B cell (primary cell): ENCODE results near the gene PLEKHG4B. TPM values are rescaled to one million over a fixed set of nuclear protein-coding genes. Genes with fewer than 3 reads are reported as not detected.

Experiments
- ATAC-seq: fragments of 200-7000 bp; cut with Tn5 transposase; one replicate; pipeline ENCODE4 v1.10.0; 2021; ENCODE audit warnings: low read depth, mild to moderate bottlenecking, moderate number of reproducible peaks, moderate library complexity
- CTCF ChIA-PET: fragments of 350-600 bp; sonication (Branson Sonifier 250); formaldehyde crosslinking; loops from one replicate; lab custom pipeline; 2021; ENCODE audit warnings: antibody characterized with exemption, inconsistent platforms; lab: Charles Lee
- POLR2A ChIA-PET: fragments of 350-600 bp; sonication (Branson Sonifier 250); formaldehyde crosslinking; loops from one replicate; lab custom pipeline; 2021; ENCODE audit warnings: antibody characterized with exemption; lab: Charles Lee
- DNase-seq: peaks from one replicate; pipeline ENCODE4 v3.0.0; 2013
- H2AFZ ChIP-seq: 2 replicates; pipeline ENCODE4 v1.6.1; 2012; ENCODE audit warnings: mild to moderate bottlenecking, low read depth, low read length; ENCODE audit not compliant: insufficient read depth, poor library complexity, severe bottlenecking
- H3K27ac ChIP-seq, 2 donors: 1 replicate in 1 of 2; 2 replicates in 1 of 2; pipeline ENCODE4 v1.5.1; 2012 to 2013; ENCODE audit warnings: low read length in 2 of 2, mild to moderate bottlenecking in 2 of 2, moderate library complexity in 1 of 2
- H3K27me3 ChIP-seq, 4 experiments: fragments of 200-600 bp in 1 of 4; sonication (generic) in 1 of 4; replicated peaks in 1 of 4; 1 replicate in 2 of 4; 2 replicates in 2 of 4; pipeline versions ENCODE4 v1.6.1 to v1.7.0; 2013 to 2016; ENCODE audit warnings: low read length in 3 of 4, mild to moderate bottlenecking in 2 of 4, mixed read lengths in 1 of 4, moderate library complexity in 1 of 4; ENCODE audit not compliant: insufficient read depth in 4 of 4, control insufficient read depth in 3 of 4; ENCODE audit errors: control extremely low read depth in 1 of 4
- H3K36me3 ChIP-seq, 2 experiments: replicated peaks in 1 of 2; 1 replicate in 1 of 2; 2 replicates in 1 of 2; pipeline versions ENCODE4 v1.6.1 to v1.7.1; 2013; ENCODE audit warnings: low read length in 1 of 2; ENCODE audit not compliant: insufficient read depth in 2 of 2, control insufficient read depth in 1 of 2; ENCODE audit errors: control extremely low read depth in 1 of 2, extremely low read depth in 1 of 2
- H3K4me1 ChIP-seq, 2 donors: fragments of 200-600 bp in 1 of 2; sonication (generic) in 1 of 2; 1 replicate in 1 of 2; 2 replicates in 1 of 2; pipeline versions ENCODE4 v1.5.1 to v1.6.1; 2013 to 2017; ENCODE audit warnings: low read length in 2 of 2; ENCODE audit not compliant: control insufficient read depth in 2 of 2, insufficient read depth in 2 of 2
- H3K4me2 ChIP-seq: replicated peaks from 2 replicates; pipeline ENCODE3; 2012; ENCODE audit warnings: mild to moderate bottlenecking, low read depth, low read length; ENCODE audit not compliant: poor library complexity, severe bottlenecking
- H3K4me3 ChIP-seq, 5 experiments: fragments of 200-600 bp in 1 of 5; sonication (generic) in 1 of 5; 1 replicate in 3 of 5; 2 replicates in 2 of 5; pipeline versions ENCODE4 v1.5.1 to v1.7.0; 2011 to 2016; ENCODE audit warnings: low read length in 4 of 5, mild to moderate bottlenecking in 4 of 5, low read depth in 2 of 5, control low read depth in 1 of 5, moderate library complexity in 1 of 5; ENCODE audit not compliant: insufficient read depth in 1 of 5; ENCODE audit errors: control extremely low read depth in 1 of 5, extremely low read depth in 1 of 5
- H3K79me2 ChIP-seq: fragments of 200-600 bp; sonication (generic); one replicate; pipeline ENCODE4 v1.6.0; 2016; ENCODE audit warnings: low read length; ENCODE audit not compliant: control insufficient read depth, insufficient read depth
- H3K9ac ChIP-seq: fragments of 200-600 bp; sonication (generic); 2 replicates; pipeline ENCODE4 v1.6.1; 2017; ENCODE audit warnings: mild to moderate bottlenecking, low read length, moderate library complexity
- H3K9me3 ChIP-seq, 3 donors: one replicate each; pipeline versions ENCODE4 v1.6.1 to v1.7.1; 2013; ENCODE audit warnings: low read length in 2 of 3; ENCODE audit not compliant: control insufficient read depth in 2 of 3, insufficient read depth in 1 of 3; ENCODE audit errors: control extremely low read depth in 1 of 3
- H4K20me1 ChIP-seq: 2 replicates; pipeline ENCODE4 v1.6.0; 2012; ENCODE audit warnings: mild to moderate bottlenecking, low read length; ENCODE audit not compliant: insufficient read depth, control insufficient read depth, poor library complexity, severe bottlenecking
- H3K27ac Mint-ChIP-seq: one replicate; pipeline ENCODE4 v1.8.0; 2021; ENCODE audit warnings: mixed read lengths
- H3K27me3 Mint-ChIP-seq: one replicate; pipeline ENCODE4 v1.8.0; 2021; ENCODE audit warnings: mixed read lengths
- H3K4me1 Mint-ChIP-seq: one replicate; pipeline ENCODE4 v1.8.0; 2021; ENCODE audit warnings: mixed read lengths
- H3K4me3 Mint-ChIP-seq: one replicate; pipeline ENCODE4 v1.8.0; 2021; ENCODE audit warnings: mixed read lengths
- H3K9me3 Mint-ChIP-seq: one replicate; pipeline ENCODE4 v1.8.0; 2022; ENCODE audit warnings: mixed read lengths; ENCODE audit not compliant: insufficient read depth
- EZH2 ChIP-seq: IDR thresholded peaks from 2 replicates; pipeline ENCODE4 v1.6.1; 2012; ENCODE audit warnings: borderline replicate concordance, low read depth, mild to moderate bottlenecking, moderate library complexity, low read length; ENCODE audit not compliant: insufficient read depth, poor library complexity, severe bottlenecking
- WGBS: methylation state at CpG from one replicate; pipeline ENCODE4 v1.1.5; 2013; ENCODE audit warnings: missing lambda C conversion rate; ENCODE audit not compliant: insufficient coverage; 5-methylcytosine and 5-hydroxymethylcytosine counted together
- intact Hi-C: fragments of 100-400 bp; cut with micrococcal nuclease; formaldehyde crosslinking; loops from one replicate; pipeline ENCODE4 v1.10.0; 2022
- polyA plus RNA-seq: library from polyadenylated mRNA; depleted of rRNA; stranded (reverse); fragments of >200 nt; gene quantifications from 2 replicates; pipeline ENCODE4 v1.2.3, GENCODE V29; 2012
- total RNA-seq, 2 donors: library from RNA; stranded (reverse); fragments of 120-200 nt in 1 of 2; gene quantifications; 1 replicate in 1 of 2; 2 replicates in 1 of 2; pipeline versions ENCODE4 v1.2.3 to v1.2.4, GENCODE V29; 2013 to 2022
- TF ChIP-seq, protein P1 (sequence below): fragments of 200-600 bp; IDR thresholded peaks from one replicate; pipeline ENCODE4 v1.8.0; 2022; ENCODE audit warnings: antibody characterized with exemption, mild to moderate bottlenecking

PLEKHG4B gene
- total and polyA plus RNA-seq, 2 donors (not counting 1 experiment from before 2014, with no cell fraction given) = not detected

DNA sequence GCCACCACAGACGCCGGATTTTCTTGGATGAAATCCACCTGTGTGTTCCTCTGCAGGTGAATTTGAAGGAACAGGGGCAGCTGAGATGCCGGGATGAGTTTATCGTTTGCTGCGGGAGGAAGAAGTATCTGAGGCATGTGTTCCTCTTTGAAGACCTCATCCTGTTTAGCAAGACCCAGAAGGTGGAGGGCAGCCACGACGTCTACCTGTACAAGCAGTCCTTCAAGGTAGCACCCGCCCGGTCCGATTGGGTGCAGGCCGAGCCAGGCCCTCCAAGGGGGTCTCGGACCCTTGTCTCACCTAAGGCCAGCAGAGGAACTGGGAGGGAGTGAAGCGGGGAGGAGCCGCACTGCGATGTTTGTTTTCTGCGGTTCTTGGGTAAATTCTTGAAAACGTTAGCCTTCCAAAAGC is 80.9 kb downstream of the PLEKHG4B start:
- Mint-ChIP-seq H3K27me3 (peaks cover 9% of the 10 kb centered on the region), H3K9me3 (no peaks in the 10 kb centered on the region), H3K27ac (no peak overlapping the region), H3K4me1 (no peaks in the 10 kb centered on the region), H3K4me3 (no peak overlapping the region)
- no peaks in the 10 kb centered on the region for H3K9me3 ChIP-seq
- H3K4me3 ChIP-seq = no peak overlapping the region
- no peaks in the 10 kb centered on the region for H3K79me2 ChIP-seq
- H2AFZ ChIP-seq = no peak overlapping the region
- ATAC-seq (no peak), DNase-seq (no peak)
- no peak overlapping the region for H3K9ac ChIP-seq
- 85% methylated on average over 13 of the region's 17 CpGs for WGBS
- no peaks in the 10 kb centered on the region for H3K27me3 ChIP-seq
- TF ChIP-seq, protein P1, sequence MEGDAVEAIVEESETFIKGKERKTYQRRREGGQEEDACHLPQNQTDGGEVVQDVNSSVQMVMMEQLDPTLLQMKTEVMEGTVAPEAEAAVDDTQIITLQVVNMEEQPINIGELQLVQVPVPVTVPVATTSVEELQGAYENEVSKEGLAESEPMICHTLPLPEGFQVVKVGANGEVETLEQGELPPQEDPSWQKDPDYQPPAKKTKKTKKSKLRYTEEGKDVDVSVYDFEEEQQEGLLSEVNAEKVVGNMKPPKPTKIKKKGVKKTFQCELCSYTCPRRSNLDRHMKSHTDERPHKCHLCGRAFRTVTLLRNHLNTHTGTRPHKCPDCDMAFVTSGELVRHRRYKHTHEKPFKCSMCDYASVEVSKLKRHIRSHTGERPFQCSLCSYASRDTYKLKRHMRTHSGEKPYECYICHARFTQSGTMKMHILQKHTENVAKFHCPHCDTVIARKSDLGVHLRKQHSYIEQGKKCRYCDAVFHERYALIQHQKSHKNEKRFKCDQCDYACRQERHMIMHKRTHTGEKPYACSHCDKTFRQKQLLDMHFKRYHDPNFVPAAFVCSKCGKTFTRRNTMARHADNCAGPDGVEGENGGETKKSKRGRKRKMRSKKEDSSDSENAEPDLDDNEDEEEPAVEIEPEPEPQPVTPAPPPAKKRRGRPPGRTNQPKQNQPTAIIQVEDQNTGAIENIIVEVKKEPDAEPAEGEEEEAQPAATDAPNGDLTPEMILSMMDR = no peak
- no peak for TF ChIP-seq EZH2
- POLR2A ChIA-PET = no interaction called here
- no peaks in the 10 kb centered on the region for H3K36me3 ChIP-seq
- no peak overlapping the region for H3K27ac ChIP-seq
- intact Hi-C loops = no loop called here
- no peaks in the 10 kb centered on the region for H3K4me1 ChIP-seq
- H3K4me2 ChIP-seq = no peak overlapping the region
- no peaks in the 10 kb centered on the region for H4K20me1 ChIP-seq
- CTCF ChIA-PET = no interaction called here

DNA sequence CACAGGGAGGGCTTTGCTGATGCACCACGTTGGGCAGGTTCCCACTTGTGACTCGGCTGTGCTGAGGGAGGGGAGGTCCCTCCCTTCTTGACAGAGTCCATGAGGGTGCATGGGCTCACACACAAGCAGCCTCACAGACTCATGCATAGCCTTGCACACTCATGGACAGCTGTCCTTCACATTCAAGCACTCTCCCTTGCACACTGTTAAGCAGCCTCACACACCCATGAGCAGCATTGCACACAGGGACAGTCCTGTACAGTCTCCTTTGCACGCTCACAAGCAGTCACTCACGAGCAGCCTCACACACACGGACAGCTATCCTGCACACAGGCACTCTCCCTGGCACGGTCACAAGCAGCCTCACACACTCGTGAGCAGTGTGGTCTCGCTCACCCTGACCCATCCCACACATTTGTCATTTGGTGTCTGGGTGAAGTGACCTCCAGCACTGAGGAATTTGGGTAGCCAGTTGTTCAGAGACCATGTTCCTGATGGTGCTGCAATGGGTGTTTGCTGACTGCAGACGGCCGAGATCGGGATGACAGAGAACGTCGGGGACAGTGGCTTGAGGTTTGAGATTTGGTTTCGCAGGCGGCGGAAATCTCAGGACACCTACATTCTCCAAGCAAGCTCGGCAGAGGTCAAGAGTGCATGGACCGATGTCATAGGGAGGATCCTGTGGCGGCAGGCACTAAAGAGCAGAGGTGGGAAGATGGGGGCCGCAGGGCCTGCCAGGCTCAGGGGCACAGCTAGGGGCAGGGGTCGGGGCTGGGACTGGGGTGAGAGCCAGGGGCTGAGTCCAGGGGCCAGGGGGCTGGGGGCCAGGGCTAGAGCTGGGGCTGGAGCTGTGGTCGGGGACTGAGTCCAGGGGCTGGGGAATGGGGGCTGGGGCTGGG is 81.7 kb downstream of the PLEKHG4B start:
- TF ChIP-seq, protein P1 = no peak
- TF ChIP-seq EZH2 = no peak
- Histone ChIP-seq H3K9ac (no peak overlapping the region), H3K36me3 (no peaks in the 10 kb centered on the region), H3K27ac (no peak overlapping the region), H3K79me2 (no peaks in the 10 kb centered on the region), H4K20me1 (no peaks in the 10 kb centered on the region), H3K4me2 (no peak overlapping the region), H2AFZ (no peak overlapping the region), H3K4me3 (no peak overlapping the region), H3K9me3 (no peaks in the 10 kb centered on the region), H3K27me3 (no peaks in the 10 kb centered on the region), H3K4me1 (no peaks in the 10 kb centered on the region)
- POLR2A ChIA-PET = no interaction called here
- Mint-ChIP-seq H3K27me3 (peaks cover 9% of the 10 kb centered on the region), H3K27ac (no peak overlapping the region), H3K4me1 (no peaks in the 10 kb centered on the region), H3K4me3 (no peak overlapping the region), H3K9me3 (no peaks in the 10 kb centered on the region)
- WGBS = 93% methylated on average over 18 of the region's 22 CpGs
- no peak for DNase-seq
- no peak for ATAC-seq
- intact Hi-C loops = no loop called here
- CTCF ChIA-PET = no interaction called here
